ENCODE measurements around the gene TMEM53. TPM values are rescaled to one million over a fixed set of nuclear protein-coding genes. Genes with fewer than 3 reads are reported as not detected.

TMEM53 gene
- total and polyA plus RNA-seq, 11 donors, result 8.5 to 20.0 (median 12.5) TPM

- no peaks in the 10 kb centered on the region for H3K9me3 ChIP-seq
- no peak overlapping the region for H3K27ac ChIP-seq
- DNase-seq (no peak), ATAC-seq (no peak)
- 84 to 87% (median 85%) methylated on average over 14 of the region's 14 CpGs for WGBS, 4 donors
- intact Hi-C loops (cut with DNase I), result no loop called here
- TF ChIP-seq POLR2A (IDR thresholded peaks at IDR 0.05) (no peak), CTCF (IDR thresholded peaks at IDR 0.05) (no peak)
- no peaks in the 10 kb centered on the region for H3K27me3 ChIP-seq
- H3K36me3 ChIP-seq, result no peaks in the 10 kb centered on the region
- H3K4me1 ChIP-seq, result peaks cover 0 to 35% (median 0%) of the 10 kb centered on the region in 12 donors
- no peak overlapping the region for H3K4me3 ChIP-seq
Measured at GRCh38 chr1:44681905-44682882, 7.9 kb upstream of the TMEM53 start.

- ATAC-seq, result no peak
- no peak overlapping the region for H3K4me3 ChIP-seq
- H3K4me1 ChIP-seq, result peaks cover 0 to 45% (median 9%) of the 10 kb centered on the region in 12 donors
- intact Hi-C loops (cut with DNase I), result loop anchor here in 1 of 10 donors (10.0 kb wide), 1 partner anchor 55 kb away; the partner anchor contains the start of genes KIF2C and RNU5D-1
- H3K27ac ChIP-seq, result no peak overlapping the region
- no peak for DNase-seq
- no peaks in the 10 kb centered on the region for H3K36me3 ChIP-seq
- 88 to 94% (median 92%) methylated on average over 5 of the region's 5 CpGs for WGBS, 4 donors
- H3K9me3 ChIP-seq, result no peaks in the 10 kb centered on the region
- no peaks in the 10 kb centered on the region for H3K27me3 ChIP-seq
- TF ChIP-seq CTCF (IDR thresholded peaks at IDR 0.05) (no peak), POLR2A (IDR thresholded peaks at IDR 0.05) (no peak)
Measured at GRCh38 chr1:44679468-44679867, 5.2 kb upstream of the TMEM53 start.

GRCh38 chr1:44678626-44679025 lies 4.3 kb upstream of the TMEM53 start:
- TF ChIP-seq CTCF (IDR thresholded peaks at IDR 0.05), result no peak
- no peak for TF ChIP-seq POLR2A (IDR thresholded peaks at IDR 0.05)
- ATAC-seq (no peak), DNase-seq (no peak)
- H3K27ac ChIP-seq, result no peak overlapping the region
- H3K27me3 ChIP-seq, result no peaks in the 10 kb centered on the region
- H3K4me1 ChIP-seq, result peaks cover 0 to 42% (median 9%) of the 10 kb centered on the region in 12 donors
- H3K36me3 ChIP-seq, result no peaks in the 10 kb centered on the region
- intact Hi-C loops (cut with DNase I), result loop anchor here in 1 of 10 donors (10.0 kb wide), 1 partner anchor 56 kb away; the partner anchor contains the start of genes KIF2C and RNU5D-1
- H3K9me3 ChIP-seq, result no peaks in the 10 kb centered on the region
- no peak overlapping the region for H3K4me3 ChIP-seq
- WGBS, 4 donors, result 76 to 83% (median 80%) methylated on average over 4 of the region's 4 CpGs

GRCh38 chr1:44678120-44678519 lies 3.8 kb upstream of the TMEM53 start:
- intact Hi-C loops (cut with DNase I), result loop anchor here in 1 of 10 donors (10.0 kb wide), 1 partner anchor 57 kb away; the partner anchor contains the start of genes KIF2C and RNU5D-1
- peaks cover 0 to 47% (median 13%) of the 10 kb centered on the region in 12 donors for H3K4me1 ChIP-seq
- DNase-seq, result no peak
- H3K27me3 ChIP-seq, result no peaks in the 10 kb centered on the region
- H3K27ac ChIP-seq, result no peak overlapping the region
- no peaks in the 10 kb centered on the region for H3K9me3 ChIP-seq
- TF ChIP-seq CTCF (IDR thresholded peaks at IDR 0.05) (no peak), POLR2A (IDR thresholded peaks at IDR 0.05) (no peak)
- 87 to 94% (median 89%) methylated on average over 2 of the region's 2 CpGs for WGBS, 4 donors
- no peak for ATAC-seq
- H3K4me3 ChIP-seq, result no peak overlapping the region
- H3K36me3 ChIP-seq, result no peaks in the 10 kb centered on the region

Measured in heart left ventricle (tissue), 16 donors.